HL-60 (cell line): ENCODE results near the gene TH.

Source experiments
- SPI1 ChIP-seq: IDR thresholded peaks from 2 replicates; pipeline ENCODE4 v1.6.1; 2012; ENCODE audit warnings: low read depth, mild to moderate bottlenecking, borderline replicate concordance
- TF ChIP-seq, protein P1 (sequence below): IDR thresholded peaks from one replicate; pipeline ENCODE4 v1.5.1; 2011; ENCODE audit warnings: low read length, control low read depth, inconsistent platforms; ENCODE audit not compliant: insufficient read depth
- TF ChIP-seq, protein P2 (sequence below): IDR thresholded peaks from 2 replicates; pipeline ENCODE4 v1.6.1; 2012; ENCODE audit warnings: low read depth; ENCODE audit not compliant: insufficient replicate concordance

DNA sequence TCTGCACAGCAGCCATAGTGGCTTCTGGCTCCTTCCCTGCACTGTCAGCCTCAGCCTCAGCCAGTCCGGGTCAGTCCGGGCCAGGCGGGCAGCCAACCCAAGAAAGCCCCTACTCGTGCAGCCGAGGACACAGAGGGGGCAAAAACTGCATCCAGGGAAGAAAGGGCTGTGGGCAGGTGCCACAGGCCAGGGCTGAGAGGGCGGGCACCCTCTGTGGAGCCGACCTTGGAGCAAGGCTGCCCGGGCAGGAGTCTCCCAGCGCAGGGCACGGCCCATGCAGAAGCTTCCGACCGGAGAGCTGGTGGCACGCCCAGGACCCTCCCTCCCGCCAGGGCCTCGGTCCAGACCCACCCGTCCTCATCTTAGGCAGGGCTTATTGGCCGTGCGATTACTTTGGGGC is 10.5 kb upstream of the TH start:
- TF ChIP-seq, protein P1, sequence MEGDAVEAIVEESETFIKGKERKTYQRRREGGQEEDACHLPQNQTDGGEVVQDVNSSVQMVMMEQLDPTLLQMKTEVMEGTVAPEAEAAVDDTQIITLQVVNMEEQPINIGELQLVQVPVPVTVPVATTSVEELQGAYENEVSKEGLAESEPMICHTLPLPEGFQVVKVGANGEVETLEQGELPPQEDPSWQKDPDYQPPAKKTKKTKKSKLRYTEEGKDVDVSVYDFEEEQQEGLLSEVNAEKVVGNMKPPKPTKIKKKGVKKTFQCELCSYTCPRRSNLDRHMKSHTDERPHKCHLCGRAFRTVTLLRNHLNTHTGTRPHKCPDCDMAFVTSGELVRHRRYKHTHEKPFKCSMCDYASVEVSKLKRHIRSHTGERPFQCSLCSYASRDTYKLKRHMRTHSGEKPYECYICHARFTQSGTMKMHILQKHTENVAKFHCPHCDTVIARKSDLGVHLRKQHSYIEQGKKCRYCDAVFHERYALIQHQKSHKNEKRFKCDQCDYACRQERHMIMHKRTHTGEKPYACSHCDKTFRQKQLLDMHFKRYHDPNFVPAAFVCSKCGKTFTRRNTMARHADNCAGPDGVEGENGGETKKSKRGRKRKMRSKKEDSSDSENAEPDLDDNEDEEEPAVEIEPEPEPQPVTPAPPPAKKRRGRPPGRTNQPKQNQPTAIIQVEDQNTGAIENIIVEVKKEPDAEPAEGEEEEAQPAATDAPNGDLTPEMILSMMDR = no peak
- TF ChIP-seq, protein P2, sequence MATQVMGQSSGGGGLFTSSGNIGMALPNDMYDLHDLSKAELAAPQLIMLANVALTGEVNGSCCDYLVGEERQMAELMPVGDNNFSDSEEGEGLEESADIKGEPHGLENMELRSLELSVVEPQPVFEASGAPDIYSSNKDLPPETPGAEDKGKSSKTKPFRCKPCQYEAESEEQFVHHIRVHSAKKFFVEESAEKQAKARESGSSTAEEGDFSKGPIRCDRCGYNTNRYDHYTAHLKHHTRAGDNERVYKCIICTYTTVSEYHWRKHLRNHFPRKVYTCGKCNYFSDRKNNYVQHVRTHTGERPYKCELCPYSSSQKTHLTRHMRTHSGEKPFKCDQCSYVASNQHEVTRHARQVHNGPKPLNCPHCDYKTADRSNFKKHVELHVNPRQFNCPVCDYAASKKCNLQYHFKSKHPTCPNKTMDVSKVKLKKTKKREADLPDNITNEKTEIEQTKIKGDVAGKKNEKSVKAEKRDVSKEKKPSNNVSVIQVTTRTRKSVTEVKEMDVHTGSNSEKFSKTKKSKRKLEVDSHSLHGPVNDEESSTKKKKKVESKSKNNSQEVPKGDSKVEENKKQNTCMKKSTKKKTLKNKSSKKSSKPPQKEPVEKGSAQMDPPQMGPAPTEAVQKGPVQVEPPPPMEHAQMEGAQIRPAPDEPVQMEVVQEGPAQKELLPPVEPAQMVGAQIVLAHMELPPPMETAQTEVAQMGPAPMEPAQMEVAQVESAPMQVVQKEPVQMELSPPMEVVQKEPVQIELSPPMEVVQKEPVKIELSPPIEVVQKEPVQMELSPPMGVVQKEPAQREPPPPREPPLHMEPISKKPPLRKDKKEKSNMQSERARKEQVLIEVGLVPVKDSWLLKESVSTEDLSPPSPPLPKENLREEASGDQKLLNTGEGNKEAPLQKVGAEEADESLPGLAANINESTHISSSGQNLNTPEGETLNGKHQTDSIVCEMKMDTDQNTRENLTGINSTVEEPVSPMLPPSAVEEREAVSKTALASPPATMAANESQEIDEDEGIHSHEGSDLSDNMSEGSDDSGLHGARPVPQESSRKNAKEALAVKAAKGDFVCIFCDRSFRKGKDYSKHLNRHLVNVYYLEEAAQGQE = no peak
- no peak for TF ChIP-seq SPI1
